GM23338 (cell line): Measurements from ENCODE around the gene CEND1.

ENCODE experiments used
- CREB1 ChIP-seq: fragments of 250-450 bp; sonication (Bioruptor Pico); IDR thresholded peaks from 2 replicates; pipeline ENCODE4 v1.5.0; 2020; ENCODE audit warnings: low read depth, mild to moderate bottlenecking, moderate library complexity
- CTCF ChIP-seq, 2 experiments: fragments of 200-600 bp in 1 of 2; sonication (generic) in 1 of 2; conservative IDR thresholded peaks; 2 replicates each; pipeline versions ENCODE4 v1.5.1 to v1.6.1; 2016 to 2017; ENCODE audit warnings: antibody characterized with exemption in 2 of 2, low read depth in 2 of 2, mild to moderate bottlenecking in 2 of 2, moderate library complexity in 1 of 2
- ETS1 ChIP-seq: IDR thresholded peaks from 2 replicates; pipeline ENCODE4 v1.6.1; 2016; ENCODE audit warnings: antibody characterized with exemption
- EZH2 ChIP-seq: fragments of 200-600 bp; sonication (generic); IDR thresholded peaks from one replicate; pipeline ENCODE4 v1.8.0; 2017; ENCODE audit warnings: antibody characterized with exemption, mild to moderate bottlenecking, low read depth; ENCODE audit not compliant: unreplicated experiment
- EZH2phosphoT487 ChIP-seq: fragments of 200-600 bp; sonication (generic); IDR thresholded peaks from one replicate; pipeline ENCODE4 v1.8.1; 2018; ENCODE audit warnings: antibody characterized with exemption; ENCODE audit not compliant: unreplicated experiment
- JUNB ChIP-seq: IDR thresholded peaks from one replicate; pipeline ENCODE4 v1.6.1; 2016; ENCODE audit warnings: antibody characterized with exemption; ENCODE audit not compliant: unreplicated experiment
- NANOG ChIP-seq: IDR thresholded peaks from 2 replicates; pipeline ENCODE4 v1.6.1; 2016; ENCODE audit warnings: antibody characterized with exemption, borderline replicate concordance
- POLR2AphosphoS5 ChIP-seq: IDR thresholded peaks from 2 replicates; pipeline ENCODE4 v1.6.1; 2016; ENCODE audit warnings: antibody characterized with exemption, low read depth
- REST ChIP-seq: IDR thresholded peaks from one replicate; pipeline ENCODE4 v1.6.1; 2018; ENCODE audit warnings: antibody characterized with exemption; ENCODE audit not compliant: unreplicated experiment
- STAT1 ChIP-seq: IDR thresholded peaks from one replicate; pipeline ENCODE4 v1.6.1; 2016; ENCODE audit warnings: antibody characterized with exemption; ENCODE audit not compliant: unreplicated experiment
- ZNF114 ChIP-seq: fragments of 250-450 bp; sonication (Bioruptor Pico); IDR thresholded peaks from 2 replicates; pipeline ENCODE4 v1.5.0; 2020; ENCODE audit warnings: mild to moderate bottlenecking, moderate library complexity
- ZNF331 ChIP-seq: fragments of 250-450 bp; sonication (Bioruptor Pico); IDR thresholded peaks from 2 replicates; pipeline ENCODE4 v1.5.0; 2020; ENCODE audit warnings: low read depth, mild to moderate bottlenecking, moderate library complexity
- ZNF462 ChIP-seq: fragments of 250-450 bp; sonication (Bioruptor Pico); IDR thresholded peaks from 2 replicates; pipeline ENCODE4 v1.5.0; 2020; ENCODE audit warnings: mild to moderate bottlenecking, moderate library complexity

GRCh38 chr11:813456-814096 lies 23.7 kb upstream of the CEND1 start:
- TF ChIP-seq CTCF (conservative IDR thresholded peaks at IDR 0.05; ENCODE audit: low read depth in 2 of 2) = no peak
- TF ChIP-seq JUNB = no peak
- TF ChIP-seq POLR2AphosphoS5 = no peak; the same call in none of the 2 replicates
- no peak for TF ChIP-seq REST
- TF ChIP-seq CREB1 (CRISPR knock-in tag) = no peak
- TF ChIP-seq EZH2 = no peak
- no peak for TF ChIP-seq EZH2phosphoT487
- TF ChIP-seq ZNF331 (CRISPR knock-in tag) = no peak
- TF ChIP-seq NANOG = no peak
- TF ChIP-seq ETS1 = no peak
- TF ChIP-seq STAT1 = no peak
- no peak for TF ChIP-seq ZNF462 (CRISPR knock-in tag)
- TF ChIP-seq ZNF114 (CRISPR knock-in tag) = no peak
